Ureter (tissue), 1 donor: Measurements from ENCODE around the gene NUDT11. TPM values are rescaled to one million over a fixed set of nuclear protein-coding genes. Genes with fewer than 3 reads are reported as not detected.
A peak's percentile ranks its signal among the peaks of the same experiment; 100 is the strongest.
"Not testable (repeated sequence)": the region's sequence is repeated elsewhere in the genome, so short reads cannot be mapped to it uniquely, and the experiment has no call there.

Experiments
- DNase-seq: peaks from one replicate; pipeline ENCODE4 v3.0.0-alpha.2; 2020; ENCODE audit warnings: low spot score
- total RNA-seq: library from RNA; stranded (reverse); gene quantifications from one replicate; pipeline ENCODE4 v1.2.4, GENCODE V29; 2023
- donor health status: DM: yes; HTN: yes; CAD: no.

The NUDT11 gene
- 1.2 TPM for total RNA-seq

GRCh38 chrX:51496501-51497291 is at the start of gene NUDT11:
Gene NUDT11 (minus strand): TSS chrX:51496592. CDS start chrX:51496444, 148 bp downstream.
- DNase-seq = peak; percentile 56

- no peak for DNase-seq
Observed at GRCh38 chrX:51520393-51520792, 24.0 kb upstream of the NUDT11 start.

GRCh38 chrX:51519131-51519530 is 22.7 kb upstream of the NUDT11 start:
- DNase-seq = not testable (repeated sequence)

GRCh38 chrX:51507551-51507950 is 11.2 kb upstream of the NUDT11 start:
- no peak for DNase-seq

DNA sequence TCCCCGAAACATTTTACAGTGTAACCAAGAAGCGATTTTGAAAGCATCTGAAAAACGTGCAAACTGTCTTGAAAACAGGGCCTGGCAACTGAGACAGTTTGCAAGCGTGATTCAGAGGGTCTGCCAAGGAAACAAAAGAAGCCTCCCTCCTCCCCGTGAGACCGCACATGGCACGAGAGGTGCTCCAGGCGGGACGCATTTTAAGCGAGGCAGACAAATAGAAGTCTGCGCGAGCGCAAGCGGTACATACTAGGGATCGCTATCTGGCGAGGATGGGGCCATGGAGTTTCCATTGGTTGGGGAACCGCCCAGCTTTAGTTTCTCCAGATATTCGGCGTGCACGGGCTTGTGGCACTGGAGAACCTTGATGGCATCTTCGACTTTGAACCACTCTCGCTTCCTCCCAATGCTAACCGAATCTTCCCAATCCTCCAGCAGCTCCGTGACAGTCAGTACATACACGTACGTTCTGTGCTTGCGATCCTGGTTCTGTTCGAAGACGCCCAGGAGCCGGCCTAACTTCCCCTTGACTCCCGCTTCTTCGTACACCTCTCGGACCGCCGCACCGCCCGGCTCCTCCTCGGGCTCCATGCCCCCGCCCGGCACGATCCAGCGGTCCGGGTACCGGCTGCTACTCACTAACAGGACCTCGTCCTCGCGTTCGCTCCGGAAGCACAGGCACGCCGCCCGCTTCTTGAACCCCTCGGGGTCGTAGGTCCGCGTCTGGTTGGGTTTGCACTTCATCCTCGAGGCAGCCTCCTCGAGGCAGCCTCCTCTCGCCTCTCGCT is 497 bp downstream of the NUDT11 start:
- not testable (repeated sequence) for DNase-seq

- DNase-seq = no peak
Observed at GRCh38 chrX:51494409-51494808, 2.0 kb downstream of the NUDT11 start.

DNA sequence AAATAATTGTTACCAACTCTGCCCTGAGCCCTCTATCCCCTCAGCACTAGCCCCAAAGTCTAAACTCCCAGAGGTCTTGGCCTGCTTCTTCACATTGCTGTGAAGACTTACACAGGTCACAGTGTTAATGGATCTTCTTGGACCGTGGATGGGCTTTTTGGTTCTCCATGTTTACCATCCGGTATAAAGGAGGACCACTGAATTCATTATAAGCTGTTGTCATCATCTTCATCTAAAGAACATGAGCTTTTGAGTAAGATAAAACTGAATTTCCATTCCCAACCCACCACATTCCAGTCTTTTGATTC is 8.5 kb downstream of the NUDT11 start:
- no peak for DNase-seq

DNA sequence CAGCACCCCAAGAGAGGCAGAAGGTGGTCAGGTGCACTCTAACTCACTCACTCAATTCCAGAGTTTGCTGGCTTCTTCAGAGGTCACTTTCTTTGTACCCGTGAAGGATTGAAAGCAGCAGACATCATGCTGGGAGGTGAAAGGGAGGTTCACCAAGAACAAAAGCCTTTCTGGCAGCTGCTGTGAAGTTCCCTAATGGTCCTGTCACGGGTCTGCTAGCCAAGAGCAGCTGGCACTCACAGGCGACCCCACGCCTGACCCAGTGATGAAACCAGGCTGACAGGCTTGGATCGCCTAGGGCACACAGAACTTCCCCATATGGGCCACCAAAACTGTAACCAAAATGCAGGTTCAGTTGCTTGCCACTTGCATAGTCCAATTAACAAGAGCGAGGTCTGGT is 11.8 kb downstream of the NUDT11 start:
- no peak for DNase-seq

GRCh38 chrX:51482411-51482810 is 14.0 kb downstream of the NUDT11 start:
- DNase-seq = not testable (repeated sequence)

DNA sequence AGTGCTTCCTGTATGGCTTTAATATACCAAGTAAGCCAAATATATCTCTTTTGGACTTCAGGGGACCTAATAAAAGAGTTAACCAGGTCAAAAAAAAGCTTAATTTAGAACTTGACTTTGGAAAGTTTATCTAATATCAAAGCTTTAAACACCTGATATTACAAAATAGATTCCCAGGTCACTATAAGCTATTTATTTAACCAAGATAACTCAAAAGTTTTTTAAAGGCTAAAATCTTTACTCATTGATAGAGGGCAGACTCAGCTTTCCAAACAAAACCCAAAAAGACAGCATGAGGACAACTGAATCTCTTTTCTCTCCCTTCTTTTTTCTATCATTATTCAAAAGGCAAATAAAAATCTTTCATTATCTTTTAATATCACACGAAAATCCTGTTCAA is 19.5 kb downstream of the NUDT11 start:
- no peak for DNase-seq

DNA sequence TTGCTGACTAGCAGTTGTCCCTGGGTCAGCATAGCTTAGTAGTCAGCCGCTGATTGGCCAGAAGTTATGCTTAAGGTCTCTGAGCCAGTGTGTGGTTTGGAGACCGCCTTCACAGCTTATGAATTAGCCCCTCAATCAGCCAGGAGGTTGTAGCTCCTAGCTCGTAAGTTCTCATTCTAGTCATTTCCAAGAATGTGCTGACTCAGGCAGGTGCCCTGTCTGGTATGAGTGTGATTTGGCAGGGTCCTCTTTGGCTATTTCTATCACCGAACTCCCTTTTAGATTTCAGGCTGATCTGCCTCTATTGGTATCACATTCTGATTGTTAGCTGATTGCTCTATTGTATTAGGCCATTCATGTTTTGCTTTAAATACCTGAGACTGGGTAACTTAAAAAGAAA is 33.1 kb downstream of the NUDT11 start:
- no peak for DNase-seq

DNA sequence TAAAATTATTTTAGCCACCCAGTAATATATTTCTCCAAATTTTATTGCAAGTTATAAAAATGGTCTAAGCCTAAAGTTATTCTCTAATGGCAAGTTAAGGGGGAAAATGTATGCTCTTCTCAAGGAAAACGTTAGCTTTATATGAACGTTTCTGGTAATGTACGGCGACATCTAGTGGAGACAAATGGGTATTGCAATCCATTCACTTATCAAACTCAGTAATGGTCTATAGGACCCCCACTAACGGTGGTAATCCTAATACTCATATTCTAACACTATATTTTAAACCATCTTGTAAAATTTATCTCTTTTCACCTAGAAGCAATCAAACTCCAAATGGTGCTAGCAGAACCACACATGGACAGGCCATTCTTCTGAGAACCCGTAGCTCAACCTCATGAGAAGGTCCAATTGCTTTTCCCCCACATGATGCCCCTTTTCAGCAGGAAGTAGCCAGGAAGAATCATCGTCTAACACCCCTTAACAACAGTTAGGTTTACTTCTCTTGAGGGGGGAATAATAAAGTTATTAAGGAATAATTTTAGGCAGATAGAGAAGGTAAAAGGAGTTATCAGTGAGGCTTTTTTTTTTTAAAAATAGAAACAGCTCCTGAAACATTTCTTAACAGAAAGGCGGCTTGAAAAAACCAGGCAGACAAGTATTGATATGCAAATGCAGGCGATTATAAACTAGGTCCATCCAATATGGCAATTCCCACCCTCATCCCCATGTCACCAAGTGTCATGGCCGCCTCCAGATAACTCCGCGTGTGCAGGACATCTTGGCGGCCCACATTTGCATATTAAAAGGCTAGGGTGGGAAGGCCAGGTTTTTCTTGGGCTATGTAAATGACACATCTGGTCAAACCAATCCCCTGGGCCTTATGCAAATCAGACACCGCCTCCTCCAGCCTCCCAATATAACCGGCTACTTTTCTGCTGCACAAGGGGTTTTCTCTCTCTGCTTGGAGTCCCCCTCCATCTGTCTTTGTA is 35.0 kb downstream of the NUDT11 start:
- DNase-seq = no peak

DNA sequence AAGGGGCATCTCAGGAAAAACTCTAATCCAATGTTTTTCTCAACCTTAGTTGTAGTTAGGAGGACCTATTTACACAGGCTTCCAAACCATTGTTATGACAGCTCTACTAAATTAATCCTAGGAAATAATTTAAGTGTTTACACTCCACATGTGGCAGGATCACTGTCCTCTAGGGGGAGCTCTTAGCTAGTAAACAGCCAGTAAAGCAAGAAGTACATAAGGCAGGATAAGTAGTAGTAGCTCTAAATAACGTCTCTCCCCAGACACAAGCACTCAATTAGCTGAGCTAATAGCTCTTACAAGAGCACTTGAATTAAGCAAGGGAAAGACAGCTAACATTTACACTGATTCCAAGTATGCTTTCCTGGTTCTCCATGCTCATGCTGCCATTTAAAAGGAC is 37.3 kb downstream of the NUDT11 start:
- no peak for DNase-seq

DNA sequence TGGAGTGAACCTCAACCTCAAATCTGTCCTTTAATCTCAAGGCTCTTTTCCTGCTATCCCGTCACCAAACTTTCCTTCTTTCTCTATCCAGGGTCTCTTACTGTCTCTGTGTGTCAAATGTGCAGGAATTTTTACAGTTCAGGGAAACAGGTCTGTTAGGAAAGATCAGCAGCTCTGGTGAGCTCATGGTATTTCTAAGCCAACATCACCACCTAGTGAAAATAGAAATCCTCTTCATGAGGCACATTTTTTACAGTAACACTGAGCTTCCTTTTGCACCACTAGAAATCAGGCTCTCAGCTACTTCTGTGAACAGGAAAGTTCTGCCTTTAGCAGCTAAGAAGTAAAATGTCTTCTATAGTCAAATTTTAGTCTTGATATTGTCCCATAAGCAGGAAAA is 39.6 kb downstream of the NUDT11 start:
- DNase-seq = no peak

DNA sequence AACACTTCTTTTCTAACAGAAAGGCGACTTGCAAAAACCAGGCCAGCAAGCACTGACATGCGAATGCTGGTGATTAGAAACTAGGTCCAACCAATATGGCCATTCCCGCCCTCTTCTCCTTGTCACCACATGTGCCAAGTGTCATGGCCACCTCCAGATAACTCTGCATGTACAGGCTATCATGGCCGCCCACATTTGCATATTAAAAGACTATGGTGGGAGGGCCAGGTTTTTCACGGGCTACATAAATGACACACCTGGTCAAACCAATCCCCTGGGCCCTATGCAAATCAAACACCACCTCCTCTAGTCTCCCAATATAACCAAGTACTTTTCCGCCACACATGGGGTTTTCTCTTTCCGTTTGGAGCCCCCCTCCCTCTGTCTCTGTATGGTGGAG is 40.1 kb downstream of the NUDT11 start:
- no peak for DNase-seq

DNA sequence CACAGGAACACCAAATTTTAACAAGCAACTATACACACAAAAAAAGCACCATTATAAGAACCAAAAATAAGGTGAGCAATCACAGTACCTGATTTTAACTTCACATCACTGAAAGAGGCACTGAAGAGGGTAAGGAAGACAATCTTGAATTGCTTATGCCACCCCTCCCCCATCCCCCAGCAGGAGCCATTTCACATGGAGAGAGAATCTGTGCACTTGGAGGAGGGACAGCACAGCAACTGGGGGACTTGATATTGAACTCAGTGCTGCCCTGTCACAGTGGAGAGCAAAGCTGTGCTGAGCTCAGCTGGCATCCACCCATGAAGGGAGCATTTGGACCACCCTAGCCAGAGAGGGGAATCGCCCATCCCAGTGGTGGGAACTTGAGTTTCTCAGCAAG is 56.0 kb downstream of the NUDT11 start:
- DNase-seq = no peak

Other genes starting within 250 kb of the NUDT11 start
- 4.6 TPM for gene NUDT10, start 163.8 kb downstream of the NUDT11 start, total RNA-seq
- not detected for gene CENPVL3, start 122.3 kb upstream of the NUDT11 start, total RNA-seq
- not detected for gene CENPVL2, start 186.2 kb upstream of the NUDT11 start, total RNA-seq
- gene CENPVL1, start 213.9 kb upstream of the NUDT11 start, total RNA-seq = not detected
- 12.0 TPM for gene GSPT2, start 246.8 kb upstream of the NUDT11 start, total RNA-seq